GM13977 (cell line): Measurements from ENCODE around the gene KCNQ5.
"Not testable (repeated sequence)": the region's sequence is repeated elsewhere in the genome, so short reads cannot be mapped to it uniquely, and the experiment has no call there.

Source experiments
- DNase-seq: peaks from one replicate; pipeline ENCODE4 v3.0.0; 2012; ENCODE audit warnings: low spot score
- CTCF ChIP-seq: IDR thresholded peaks from 2 replicates; pipeline ENCODE4 v1.5.1; 2012; ENCODE audit warnings: mild to moderate bottlenecking, control low read depth; ENCODE audit not compliant: insufficient read depth; ENCODE audit errors: extremely low read depth, missing control alignments
- in situ Hi-C: fragments of 300-500 bp; cut with MboI; formaldehyde crosslinking; loops from one replicate; pipeline ENCODE4 v1.12.0; 2022; ENCODE audit warnings: low sequenced_read_pairs, low pct_unique_long_range_greater_than_20kb, mixed read lengths, inconsistent platforms; ENCODE audit not compliant: unreplicated experiment

KCNQ5 gene

GRCh38 chr6:72968704-72969103, 346.8 kb downstream of the KCNQ5 start:
- no peak for TF ChIP-seq CTCF
- no peak for DNase-seq
- in situ Hi-C loops: no loop called here

DNA sequence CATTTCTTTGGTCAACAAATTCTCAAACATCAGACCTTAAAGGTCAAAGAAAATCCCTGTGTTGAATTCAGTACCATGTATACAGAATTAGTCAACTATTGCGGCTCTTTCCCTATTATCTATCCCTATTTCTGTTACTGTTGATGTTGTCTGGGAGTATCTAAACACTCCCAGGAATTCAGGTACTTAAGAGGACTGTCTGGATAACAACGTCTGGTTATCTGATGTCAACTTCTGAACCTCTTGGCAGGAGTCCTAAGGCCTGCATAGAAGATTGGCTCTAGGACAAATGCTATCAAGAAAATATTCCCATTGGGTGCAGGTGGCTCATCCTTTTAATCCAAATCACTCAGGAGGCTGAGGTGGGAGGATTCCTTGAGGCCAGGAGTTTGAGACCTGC, 347.8 kb downstream of the KCNQ5 start:
- no peak for TF ChIP-seq CTCF
- in situ Hi-C loops: no loop called here

DNA sequence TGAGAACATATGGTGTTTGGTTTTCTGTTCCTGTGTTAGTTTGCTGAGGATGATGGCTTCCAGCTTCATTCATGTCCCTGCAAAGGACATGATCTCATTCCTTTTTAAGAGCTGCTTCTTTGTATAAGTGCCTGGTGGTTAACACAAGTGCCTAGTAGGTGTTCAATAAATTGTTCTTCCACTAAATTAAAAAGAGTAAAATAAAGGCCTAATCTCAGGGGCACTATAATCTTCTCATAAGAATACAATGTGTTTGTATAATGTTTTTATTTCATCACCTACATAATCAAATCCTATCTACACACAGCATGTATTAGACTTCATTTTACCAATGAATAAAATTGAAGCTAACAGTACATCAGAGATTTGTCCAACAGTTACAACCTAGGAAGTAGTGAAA, 350.7 kb downstream of the KCNQ5 start:
- in situ Hi-C loops: no loop called here
- no peak for DNase-seq
- no peak for TF ChIP-seq CTCF

More for the DNA sequence above, 347.8 kb downstream of the KCNQ5 start:
- no peak for DNase-seq

DNA sequence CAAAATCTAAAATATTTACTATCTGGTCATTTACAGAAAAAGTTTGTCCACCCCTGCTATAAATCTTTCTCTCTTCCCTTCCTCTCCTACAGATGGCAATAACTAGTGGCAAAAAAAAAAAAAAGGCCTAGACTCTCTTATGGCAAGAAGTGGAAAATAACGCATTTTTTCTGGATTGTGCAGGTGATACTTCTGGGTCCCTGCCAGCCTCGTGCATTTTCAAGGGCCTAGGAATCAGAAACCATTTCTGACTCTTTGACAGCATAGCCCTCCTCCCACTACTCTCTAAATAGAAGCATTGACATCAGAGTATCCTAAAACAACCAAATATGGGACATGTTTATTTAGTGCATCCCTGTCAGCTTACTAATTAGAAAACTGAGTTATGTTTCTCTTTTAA, 352.4 kb downstream of the KCNQ5 start:
- DNase-seq: no peak
- in situ Hi-C loops: no loop called here
- no peak for TF ChIP-seq CTCF

DNA sequence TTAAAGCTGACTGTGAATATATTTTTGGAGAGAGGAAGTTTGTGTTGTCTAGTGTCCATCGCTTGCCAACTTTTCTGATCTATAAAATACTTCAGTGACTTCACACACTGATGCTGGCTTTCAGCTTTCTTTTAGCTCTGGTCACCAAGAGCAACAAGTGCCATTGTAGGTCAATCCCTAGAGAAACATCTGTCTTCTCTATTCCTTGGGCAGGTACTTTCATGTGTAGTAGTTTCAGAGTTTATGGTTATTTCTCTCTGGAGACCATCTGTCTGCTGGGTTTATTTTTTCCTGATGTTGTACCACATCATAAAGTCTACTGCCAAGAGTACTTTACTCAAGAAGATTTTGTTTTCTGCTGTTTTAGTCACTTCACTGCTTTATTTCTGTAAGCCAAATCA, 353.5 kb downstream of the KCNQ5 start:
- no peak for DNase-seq
- in situ Hi-C loops: no loop called here
- TF ChIP-seq CTCF: no peak

DNA sequence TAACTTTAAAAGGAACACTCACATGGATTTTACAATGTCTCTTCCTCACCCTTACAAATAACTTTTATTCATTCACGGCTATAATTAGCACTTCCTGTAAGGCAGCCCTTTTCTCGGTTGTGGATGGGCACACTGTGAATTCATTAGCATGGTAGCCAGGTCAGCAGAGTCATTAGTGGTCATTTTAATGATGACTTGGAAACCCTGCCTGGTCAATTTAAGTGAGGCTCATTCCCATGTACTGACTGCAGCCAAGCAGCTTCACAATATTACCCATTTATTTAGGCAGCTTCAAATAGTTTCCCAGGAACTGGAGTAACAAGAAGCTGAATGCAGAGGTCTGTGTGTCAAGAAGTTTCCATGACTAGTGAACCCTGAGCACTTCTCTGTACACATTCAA, 354.6 kb downstream of the KCNQ5 start:
- in situ Hi-C loops: no loop called here
- TF ChIP-seq CTCF: no peak
- no peak for DNase-seq

DNA sequence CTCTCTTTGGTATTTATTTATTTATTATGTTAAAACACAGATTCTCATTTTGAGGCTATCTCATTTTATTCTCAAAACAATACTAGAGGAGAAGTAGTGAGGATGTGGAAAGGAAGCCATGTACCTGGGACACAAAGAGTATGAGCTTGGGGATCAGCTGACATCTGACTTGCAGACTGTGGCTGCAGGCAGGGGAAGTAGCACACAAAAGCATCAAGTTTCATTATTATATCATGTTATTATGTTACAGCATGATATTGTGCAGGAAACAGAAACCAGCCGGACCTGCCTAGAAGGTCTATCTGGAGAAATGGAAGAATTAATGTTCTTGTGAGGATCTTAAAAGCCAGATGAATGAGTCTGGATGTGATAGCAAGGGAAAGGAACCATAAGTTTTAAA, 355.2 kb downstream of the KCNQ5 start:
- no peak for TF ChIP-seq CTCF
- DNase-seq: peak; percentile 13
- in situ Hi-C loops: no loop called here

DNA sequence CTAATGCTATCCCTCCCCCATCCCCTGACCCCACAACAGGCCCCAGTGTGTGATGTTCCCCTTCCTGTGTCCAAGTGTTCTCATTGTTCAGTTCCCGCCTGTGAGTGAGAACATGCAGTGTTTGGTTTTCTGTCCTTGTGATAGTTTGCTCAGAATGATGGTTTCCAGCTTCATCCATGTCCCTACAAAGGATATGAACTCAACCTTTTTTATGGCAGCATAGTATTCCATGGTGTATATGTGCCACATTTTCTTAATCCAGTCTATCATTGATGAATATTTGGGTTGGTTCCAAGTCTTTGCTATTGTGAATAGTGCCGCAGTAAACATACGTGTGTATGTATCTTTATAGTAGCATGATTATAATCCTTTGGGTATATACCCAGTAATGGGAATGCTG, 356.9 kb downstream of the KCNQ5 start:
- in situ Hi-C loops, DNase-seq: not testable (repeated sequence)

- DNase-seq, in situ Hi-C loops: not testable (repeated sequence)
Observed at GRCh38 chr6:72984189-72984831, 362.4 kb downstream of the KCNQ5 start.
